Keratinocyte (primary cell): Measurements from ENCODE around the gene GRM1. TPM values are rescaled to one million over a fixed set of nuclear protein-coding genes. Genes with fewer than 3 reads are reported as not detected.

Source experiments
- DNase-seq: peaks from one replicate; pipeline ENCODE4 v3.0.0-alpha.2; 2011; ENCODE audit warnings: low read depth, missing footprints, low spot score
- FAIRE-seq: peaks from 2 replicates; lab custom pipeline; 2011; peaks lifted over from hg19 to GRCh38; lab: Jason Lieb, UNC
- H2AFZ ChIP-seq: 2 replicates; pipeline ENCODE4 v1.6.0; 2012; ENCODE audit warnings: low read length, control low read depth, inconsistent platforms; ENCODE audit not compliant: control insufficient read depth
- H3K27ac ChIP-seq: 2 replicates; pipeline ENCODE4 v1.5.1; 2011; ENCODE audit warnings: low read length; ENCODE audit not compliant: control insufficient read depth, insufficient read depth
- H3K27me3 ChIP-seq: 3 replicates; pipeline ENCODE4 v1.6.0; 2011; ENCODE audit warnings: low read length; ENCODE audit not compliant: control insufficient read depth, insufficient read depth; ENCODE audit errors: extremely low read depth
- H3K36me3 ChIP-seq, 2 experiments: 2 replicates in 1 of 2; 3 replicates in 1 of 2; pipeline ENCODE4 v1.5.1; 2011; ENCODE audit warnings: low read length in 2 of 2, mild to moderate bottlenecking in 1 of 2; ENCODE audit not compliant: control insufficient read depth in 2 of 2, insufficient read depth in 2 of 2; ENCODE audit errors: extremely low read depth in 1 of 2
- H3K4me1 ChIP-seq: 3 replicates; pipeline ENCODE4 v1.5.1; 2011; ENCODE audit warnings: low read length; ENCODE audit not compliant: control insufficient read depth, insufficient read depth; ENCODE audit errors: extremely low read depth
- H3K4me2 ChIP-seq: 3 replicates; pipeline ENCODE4 v1.6.0; 2011; ENCODE audit warnings: low read depth, low read length; ENCODE audit not compliant: control insufficient read depth, insufficient read depth; ENCODE audit errors: extremely low read depth
- H3K4me3 ChIP-seq, 3 experiments: fragments of 200-600 bp in 1 of 3; sonication (generic) in 1 of 3; 2 replicates in 2 of 3; 3 replicates in 1 of 3; pipeline ENCODE4 v1.5.1; 2011 to 2016; ENCODE audit warnings: low read length in 3 of 3, mild to moderate bottlenecking in 3 of 3, control low read depth in 2 of 3, inconsistent platforms in 1 of 3, low read depth in 1 of 3, mixed read lengths in 1 of 3, mixed run types in 1 of 3, moderate library complexity in 1 of 3; ENCODE audit not compliant: control insufficient read depth in 2 of 3, insufficient read depth in 2 of 3; ENCODE audit errors: extremely low read depth in 1 of 3
- H3K79me2 ChIP-seq: 2 replicates; pipeline ENCODE4 v1.6.0; 2012; ENCODE audit warnings: low read length; ENCODE audit not compliant: control insufficient read depth, insufficient read depth
- H3K9ac ChIP-seq: 3 replicates; pipeline ENCODE4 v1.6.0; 2011; ENCODE audit warnings: low read length; ENCODE audit not compliant: control insufficient read depth, insufficient read depth; ENCODE audit errors: extremely low read depth
- H3K9me1 ChIP-seq: 3 replicates; pipeline ENCODE4 v1.6.0; 2011; ENCODE audit warnings: low read length; ENCODE audit not compliant: control insufficient read depth, insufficient read depth; ENCODE audit errors: extremely low read depth
- H3K9me3 ChIP-seq: 2 replicates; pipeline ENCODE4 v1.5.1; 2012; ENCODE audit warnings: low read depth, low read length; ENCODE audit not compliant: control insufficient read depth
- H4K20me1 ChIP-seq: 3 replicates; pipeline ENCODE4 v1.6.0; 2011; ENCODE audit warnings: low read length; ENCODE audit not compliant: control insufficient read depth, insufficient read depth; ENCODE audit errors: extremely low read depth
- CTCF ChIP-seq, 3 experiments: IDR thresholded peaks in 1 of 3; conservative IDR thresholded peaks in 1 of 3; optimal IDR thresholded peaks in 1 of 3; 2 replicates in 2 of 3; 3 replicates in 1 of 3; pipeline versions ENCODE3 to v1.5.1; 2011; ENCODE audit warnings: low read length in 3 of 3, mild to moderate bottlenecking in 3 of 3, moderate library complexity in 2 of 3, control low read depth in 1 of 3, inconsistent platforms in 1 of 3; ENCODE audit not compliant: insufficient read depth in 2 of 3; ENCODE audit errors: extremely low read depth in 1 of 3
- EZH2 ChIP-seq: IDR thresholded peaks from one replicate; pipeline ENCODE4 v1.6.1; 2012; ENCODE audit warnings: inconsistent platforms, mild to moderate bottlenecking, low read length, moderate library complexity
- dilution Hi-C: fragments of 300-500 bp; cut with MboI; formaldehyde crosslinking; loops from one replicate; pipeline ENCODE4 v1.7.0; 2020; ENCODE audit warnings: low sequenced_read_pairs; ENCODE audit not compliant: extremely low pct_ligation_motif_present
- polyA plus RNA-seq, 5 experiments: library from polyadenylated mRNA; depleted of rRNA in 3 of 5; stranded (reverse) in 3 of 5; stranded (forward) in 1 of 5; unstranded in 1 of 5; fragments of >200 nt; gene quantifications; 1 replicate in 1 of 5; 2 replicates in 3 of 5; 3 replicates in 1 of 5; pipeline versions ENCODE4 v1.2.1 to v1.2.3, GENCODE V29; 2011 to 2012; ENCODE audit warnings: missing spikeins in 2 of 5, low read depth in 1 of 5, low replicate concordance in 1 of 5
- small RNA-seq, 3 experiments: library from RNA; depleted of rRNA; stranded (forward); fragments of <200 nt; gene quantifications; one replicate each; pipeline ENCODE3, GENCODE V24; 2012; ENCODE audit warnings: low read depth in 3 of 3, low replicate concordance in 1 of 3; ENCODE audit not compliant: insufficient read length in 3 of 3

GRM1 gene
- polyA plus RNA-seq, 1 donor (not counting 4 experiments of a cell fraction or from before 2014, with no cell fraction given), result not detected

DNA sequence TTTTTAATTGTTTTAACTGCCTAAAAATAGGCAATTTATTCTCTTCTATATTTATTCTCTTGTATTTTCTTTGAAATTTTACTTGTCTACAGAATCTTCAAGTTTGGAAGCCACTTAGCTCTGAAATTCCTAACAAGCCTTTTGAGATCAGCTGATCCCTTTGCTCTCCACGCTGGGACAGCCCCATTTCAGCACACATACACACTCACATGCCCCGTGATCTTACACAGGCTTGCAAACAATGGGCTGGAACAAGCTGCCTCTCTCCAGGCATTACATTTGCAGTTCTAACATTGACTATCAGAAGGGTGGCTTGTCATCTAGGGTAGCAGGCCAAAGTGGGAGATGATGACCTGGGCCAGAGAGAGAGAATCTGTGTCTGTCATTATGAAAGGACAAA, 452.7 kb downstream of the GRM1 start:
- no peaks in the 10 kb centered on the region for H3K79me2 ChIP-seq
- H3K9me1 ChIP-seq, result no peaks in the 10 kb centered on the region
- H3K27ac ChIP-seq, result no peak overlapping the region
- H3K4me2 ChIP-seq, result no peak overlapping the region
- DNase-seq (no peak), FAIRE-seq (no peak)
- H3K9ac ChIP-seq, result no peak overlapping the region
- H3K9me3 ChIP-seq, result no peaks in the 10 kb centered on the region
- H3K4me1 ChIP-seq, result no peaks in the 10 kb centered on the region
- H4K20me1 ChIP-seq, result no peaks in the 10 kb centered on the region
- no peak for TF ChIP-seq CTCF (optimal IDR thresholded peaks at IDR 0.05 in 1 of 3, IDR thresholded peaks at IDR 0.05 in 1 of 3, conservative IDR thresholded peaks at IDR 0.05 in 1 of 3; ENCODE audit: extremely low read depth in 1 of 3, insufficient read depth in 2 of 3, low read length in 3 of 3)
- TF ChIP-seq EZH2, result no peak
- no peak overlapping the region for H2AFZ ChIP-seq
- H3K27me3 ChIP-seq, result no peaks in the 10 kb centered on the region
- H3K4me3 ChIP-seq, result no peak overlapping the region
- no peaks in the 10 kb centered on the region for H3K36me3 ChIP-seq
- dilution Hi-C loops, result no loop called here

DNA sequence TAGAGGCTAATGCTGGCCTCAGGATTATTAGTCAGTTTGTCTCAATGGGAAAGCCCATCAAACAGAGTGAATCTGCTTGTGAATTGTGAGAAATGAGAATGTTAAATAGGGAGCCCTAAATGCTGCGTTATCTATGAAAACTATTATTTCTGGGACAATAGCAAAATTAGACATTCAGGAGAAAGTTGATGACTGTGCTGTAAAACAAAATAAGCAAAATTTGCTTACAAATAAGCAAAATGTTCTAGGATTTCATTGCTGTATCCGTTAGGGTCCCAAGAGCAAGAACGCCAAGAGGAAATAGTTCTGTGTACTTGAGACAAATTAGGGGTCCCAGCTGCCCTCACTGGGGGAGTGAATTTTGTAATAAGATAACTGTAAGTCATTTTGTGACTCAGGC, 455.5 kb downstream of the GRM1 start:
- Histone ChIP-seq H3K4me2 (no peak overlapping the region), H3K27me3 (no peaks in the 10 kb centered on the region), H3K4me1 (no peaks in the 10 kb centered on the region), H2AFZ (no peak overlapping the region), H3K36me3 (no peaks in the 10 kb centered on the region), H3K4me3 (no peak overlapping the region), H4K20me1 (no peaks in the 10 kb centered on the region), H3K27ac (no peak overlapping the region), H3K9me1 (no peaks in the 10 kb centered on the region), H3K79me2 (no peaks in the 10 kb centered on the region), H3K9me3 (no peaks in the 10 kb centered on the region), H3K9ac (no peak overlapping the region)
- dilution Hi-C loops, result no loop called here
- FAIRE-seq (no peak), DNase-seq (no peak)
- no peak for TF ChIP-seq EZH2
- no peak for TF ChIP-seq CTCF (optimal IDR thresholded peaks at IDR 0.05 in 1 of 3, IDR thresholded peaks at IDR 0.05 in 1 of 3, conservative IDR thresholded peaks at IDR 0.05 in 1 of 3; ENCODE audit: extremely low read depth in 1 of 3, insufficient read depth in 2 of 3, low read length in 3 of 3)

Small RNA genes within 50 kb of the gene (small RNA-seq; reads per million reads assigned to genes)
- 0 reads per million in 3 experiments for gene RNA5SP222

Other genes starting within 250 kb of the GRM1 start
- gene FBXO30, start 214.3 kb upstream of the GRM1 start, polyA plus RNA-seq, result 3.9 to 6.4 TPM (median 4.3 TPM) in 3 replicates
- gene SHPRH, start 64.7 kb upstream of the GRM1 start, polyA plus RNA-seq, result 5.2 to 9.4 TPM (median 6.1 TPM) in 3 replicates